Astrocyte of the cerebellum (primary cell): ENCODE data around the gene CLCF1.
"Not testable (repeated sequence)": the region's sequence is repeated elsewhere in the genome, so short reads cannot be mapped to it uniquely, and the experiment has no call there.

Experiments used
- DNase-seq: peaks from one replicate; pipeline ENCODE4 v3.0.0-alpha.2; 2011; ENCODE audit warnings: low read depth
- H3K4me3 ChIP-seq: 2 replicates; pipeline ENCODE4 v1.5.1; 2011; ENCODE audit warnings: mild to moderate bottlenecking, low read depth, low read length, moderate library complexity
- CTCF ChIP-seq: IDR thresholded peaks from 2 replicates; pipeline ENCODE4 v1.5.1; 2012; ENCODE audit warnings: low read length, low read depth, moderate library complexity, mild to moderate bottlenecking; ENCODE audit errors: missing control alignments
- in situ Hi-C: cut with HindIII; loops from 2 replicates; pipeline ENCODE4 v1.10.0; 2017; ENCODE audit warnings: low sequenced_read_pairs

Gene CLCF1

GRCh38 chr11:67322049-67322448 is 51.3 kb downstream of the CLCF1 start:
- no peak overlapping the region for H3K4me3 ChIP-seq
- in situ Hi-C loops: no loop called here
- TF ChIP-seq CTCF: no peak

GRCh38 chr11:67321313-67321871 is 52.0 kb downstream of the CLCF1 start:
- in situ Hi-C loops: no loop called here
- H3K4me3 ChIP-seq: no peak overlapping the region
- no peak for DNase-seq
- no peak for TF ChIP-seq CTCF

More at GRCh38 chr11:67322049-67322448, 51.3 kb downstream of the CLCF1 start:
- no peak for DNase-seq

- H3K4me3 ChIP-seq: no peak overlapping the region
- DNase-seq: no peak
- TF ChIP-seq CTCF: no peak
- in situ Hi-C loops: no loop called here
Observed at GRCh38 chr11:67320691-67321090, 52.7 kb downstream of the CLCF1 start.

DNA sequence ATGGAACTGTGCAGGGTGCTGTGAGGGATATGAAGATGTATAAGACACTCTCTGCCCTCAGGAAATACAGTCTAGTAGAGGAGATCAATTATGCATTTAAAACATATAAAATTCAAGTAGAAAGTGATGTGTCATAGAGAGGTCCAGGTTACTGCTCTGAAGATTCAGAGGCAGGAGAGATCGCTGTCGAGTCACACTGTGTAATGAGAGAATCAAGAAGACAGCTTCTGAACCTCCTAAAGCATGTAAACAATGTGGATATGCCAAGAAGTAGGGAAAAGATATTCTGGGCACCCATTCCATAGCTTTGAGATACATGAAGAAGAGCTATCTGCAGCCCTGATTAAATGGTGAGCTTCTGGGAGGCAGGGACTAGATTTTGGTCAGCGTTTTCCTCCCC is 53.4 kb downstream of the CLCF1 start:
- no peak for TF ChIP-seq CTCF
- no peak for DNase-seq
- H3K4me3 ChIP-seq: no peak overlapping the region
- in situ Hi-C loops: no loop called here

- not testable (repeated sequence) for DNase-seq, H3K4me3 ChIP-seq
- in situ Hi-C loops: loop anchor here (10.0 kb wide), 1 partner anchor 64 kb away; no protein-coding TSS in a partner anchor
Observed at GRCh38 chr11:67318876-67319275, 54.5 kb downstream of the CLCF1 start.

- H3K4me3 ChIP-seq: peak overlapping the region; percentile 75
- TF ChIP-seq CTCF: no peak
- in situ Hi-C loops: loop anchor here (10.0 kb wide), 1 partner anchor 63 kb away; no protein-coding TSS in a partner anchor
- DNase-seq: no peak
Observed at GRCh38 chr11:67317888-67318555, 55.4 kb downstream of the CLCF1 start.

DNA sequence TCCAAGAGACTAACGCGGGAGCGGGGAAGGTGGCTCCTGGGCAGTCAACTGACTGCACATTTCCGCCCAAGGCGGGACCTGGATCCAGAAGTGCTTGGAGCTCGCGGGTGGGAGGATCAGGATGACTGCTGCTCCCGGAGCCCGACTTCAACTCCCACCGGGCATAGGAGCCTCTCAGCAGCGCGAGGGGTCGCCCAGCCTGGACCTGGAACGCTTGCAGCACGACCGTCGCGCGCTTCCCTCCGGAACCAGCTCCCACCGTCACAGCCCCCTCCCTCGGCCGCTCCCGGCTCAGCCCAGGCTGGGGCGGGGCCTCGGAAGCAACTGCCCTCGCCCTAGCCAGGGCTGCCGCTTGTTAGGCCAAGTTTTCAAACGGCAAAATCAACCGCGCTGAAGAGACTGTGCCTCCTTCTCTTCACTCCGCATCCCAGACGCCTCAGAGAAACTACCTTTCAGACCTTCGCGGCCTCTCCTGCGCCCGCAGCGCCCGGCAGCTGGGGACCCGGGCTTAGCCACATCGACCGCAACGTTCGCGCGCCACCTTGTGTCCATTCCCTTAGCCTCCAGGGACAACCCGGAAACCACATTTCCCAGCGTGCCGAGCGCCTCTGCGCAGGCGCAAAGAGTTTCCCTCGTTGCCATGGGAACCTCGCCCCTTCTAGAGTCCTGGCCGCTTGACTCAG is 56.1 kb downstream of the CLCF1 start:
- in situ Hi-C loops: loop anchor here (10.0 kb wide), 1 partner anchor 63 kb away; no protein-coding TSS in a partner anchor
- peak; percentile 85 for TF ChIP-seq CTCF
- H3K4me3 ChIP-seq: peak overlapping the region; percentile 75

More for the DNA sequence above, 56.1 kb downstream of the CLCF1 start:
- peak; percentile 88 for DNase-seq
